WTC11 (cell line): Measurements from ENCODE around the gene KAT7. TPM values are rescaled to one million over a fixed set of nuclear protein-coding genes. Genes with fewer than 3 reads are reported as not detected.

ENCODE experiments used
- ATAC-seq: fragments of 200-7000 bp; cut with Tn5 transposase; 2 replicates; pipeline ENCODE4 v1.10.0; 2021; ENCODE audit warnings: mild to moderate bottlenecking, moderate library complexity
- CTCF ChIA-PET: fragments of 300-600 bp; sonication (Branson Sonifier 250); formaldehyde crosslinking; loops from one replicate; lab custom pipeline; 2021; ENCODE audit warnings: antibody characterized with exemption; lab: Charles Lee
- POLR2A ChIA-PET: fragments of 350-600 bp; sonication (Branson Sonifier 250); formaldehyde crosslinking; loops from one replicate; lab custom pipeline; 2021; ENCODE audit warnings: antibody characterized with exemption; lab: Charles Lee
- DNase-seq: peaks from one replicate; pipeline ENCODE4 v3.0.0; 2021; ENCODE audit warnings: low spot score
- H3K27ac Mint-ChIP-seq: 2 replicates; pipeline ENCODE4 v1.8.0; 2021; ENCODE audit warnings: mixed read lengths
- H3K27me3 Mint-ChIP-seq: 2 replicates; pipeline ENCODE4 v1.8.0; 2021; ENCODE audit warnings: low read depth, mild to moderate bottlenecking, moderate library complexity, mixed read lengths
- H3K36me3 Mint-ChIP-seq: 2 replicates; pipeline ENCODE4 v1.8.0; 2021; ENCODE audit warnings: mixed read lengths
- H3K4me1 Mint-ChIP-seq: 2 replicates; pipeline ENCODE4 v1.8.0; 2022; ENCODE audit warnings: mixed read lengths
- H3K4me3 Mint-ChIP-seq: 2 replicates; pipeline ENCODE4 v1.8.0; 2021; ENCODE audit warnings: mild to moderate bottlenecking, moderate library complexity, mixed read lengths
- H3K9me3 Mint-ChIP-seq: 2 replicates; pipeline ENCODE4 v1.8.0; 2021; ENCODE audit warnings: mixed read lengths
- AR ChIP-seq: fragments of 250-450 bp; sonication (Bioruptor Pico); IDR thresholded peaks from 2 replicates; pipeline ENCODE4 v1.9.0; 2021; ENCODE audit warnings: mild to moderate bottlenecking
- ARID4B ChIP-seq: sonication (generic); formaldehyde crosslinking; IDR thresholded peaks from 2 replicates; pipeline ENCODE4 v1.8.0; 2023; ENCODE audit warnings: missing genetic modification reagents, mild to moderate bottlenecking, borderline replicate concordance
- CTCF ChIP-seq: fragments of 200-600 bp; IDR thresholded peaks from 2 replicates; pipeline ENCODE4 v1.8.0; 2022; ENCODE audit warnings: antibody characterized with exemption
- E2F1 ChIP-seq: sonication (generic); formaldehyde crosslinking; IDR thresholded peaks from 2 replicates; pipeline ENCODE4 v1.8.0; 2022; ENCODE audit warnings: mild to moderate bottlenecking, missing genetic modification reagents
- EMX1 ChIP-seq: fragments of 250-450 bp; sonication (Bioruptor Pico); IDR thresholded peaks from 2 replicates; pipeline ENCODE4 v1.8.0; 2021; ENCODE audit warnings: mild to moderate bottlenecking
- NFE2L1 ChIP-seq: sonication (generic); formaldehyde crosslinking; IDR thresholded peaks from 2 replicates; pipeline ENCODE4 v1.8.1; 2023; ENCODE audit warnings: missing genetic modification reagents
- NR1H2 ChIP-seq: sonication (generic); formaldehyde crosslinking; IDR thresholded peaks from 2 replicates; pipeline ENCODE4 v1.9.0; 2021; ENCODE audit warnings: mild to moderate bottlenecking, moderate library complexity, missing genetic modification reagents
- PRDM15 ChIP-seq: sonication (generic); formaldehyde crosslinking; IDR thresholded peaks from 2 replicates; pipeline ENCODE4 v1.8.0; 2022; ENCODE audit warnings: missing genetic modification reagents
- STAT6 ChIP-seq: sonication (generic); formaldehyde crosslinking; conservative IDR thresholded peaks from 2 replicates; pipeline ENCODE4 v1.8.1; 2023; ENCODE audit warnings: mild to moderate bottlenecking, low read depth, missing genetic modification reagents, moderate library complexity
- ZNF219 ChIP-seq: sonication (generic); formaldehyde crosslinking; IDR thresholded peaks from 2 replicates; pipeline ENCODE4 v1.8.0; 2023; ENCODE audit warnings: missing genetic modification reagents, mild to moderate bottlenecking, borderline replicate concordance
- ZNF281 ChIP-seq: sonication (generic); formaldehyde crosslinking; IDR thresholded peaks from 2 replicates; pipeline ENCODE4 v1.8.0; 2023; ENCODE audit warnings: mild to moderate bottlenecking, missing genetic modification reagents
- total RNA-seq: library from RNA; stranded (reverse); gene quantifications from 3 replicates; pipeline ENCODE4 v1.2.3, GENCODE V29; 2021

The KAT7 gene
- total RNA-seq, 1 experiment from 2014 or later: 199 TPM

GRCh38 chr17:49850218-49850610 lies 61.7 kb downstream of the KAT7 start:
- H3K9me3 Mint-ChIP-seq: no peaks in the 10 kb centered on the region
- DNase-seq (no peak), ATAC-seq (no peak)
- TF ChIP-seq AR (CRISPR knock-in tag) (no peak), ZNF281 (CRISPR knock-in tag) (no peak)
- CTCF ChIA-PET: interaction anchor here (0.8 to 6.4 kb wide), 6 partner anchors 16 to 293 kb away, joined by 3 to 58 read pairs (median 4); partner anchors contain the start of genes DLX3 and FAM117A
- POLR2A ChIA-PET: interaction anchor here (0.6 kb wide), 1 partner anchor 285 kb away, joined by 3 read pairs; no protein-coding TSS in a partner anchor
- H3K27ac Mint-ChIP-seq: no peak overlapping the region
- peaks cover 8% of the 10 kb centered on the region; the same call in 1 of the 2 replicates for H3K36me3 Mint-ChIP-seq
- peak overlapping the region; percentile 83 for H3K4me3 Mint-ChIP-seq
- peaks cover 53% of the 10 kb centered on the region for H3K27me3 Mint-ChIP-seq
- H3K4me1 Mint-ChIP-seq: peaks cover 23% of the 10 kb centered on the region

- DNase-seq (no peak), ATAC-seq (peak; percentile 16)
- no peaks in the 10 kb centered on the region for H3K9me3 Mint-ChIP-seq
- peaks cover 54% of the 10 kb centered on the region for H3K27me3 Mint-ChIP-seq
- CTCF ChIA-PET: interaction anchor here (0.6 to 6.4 kb wide), 12 partner anchors 9 to 293 kb away, joined by 3 to 58 read pairs (median 4); partner anchors contain the start of genes DLX3, FAM117A and SLC35B1
- peaks cover 7% of the 10 kb centered on the region; the same call in 1 of the 2 replicates for H3K36me3 Mint-ChIP-seq
- H3K4me3 Mint-ChIP-seq: peak overlapping the region; percentile 83
- POLR2A ChIA-PET: interaction anchor here (1.4 kb wide), 1 partner anchor 142 kb away, joined by 5 read pairs; no protein-coding TSS in a partner anchor
- H3K4me1 Mint-ChIP-seq: peaks cover 23% of the 10 kb centered on the region
- H3K27ac Mint-ChIP-seq: 0 out of 2 replicates have a peak overlapping the region, but pooled peaks have one; percentile 26
- TF ChIP-seq E2F1 (no peak), STAT6 (CRISPR knock-in tag) (no peak), CTCF (no peak), PRDM15 (CRISPR knock-in tag) (no peak), EMX1 (CRISPR knock-in tag) (no peak), NR1H2 (CRISPR knock-in tag) (no peak), NFE2L1 (CRISPR knock-in tag) (no peak), ARID4B (CRISPR knock-in tag) (0 out of 2 replicates have a peak, but pooled peaks have one; percentile 55), ZNF219 (CRISPR knock-in tag) (no peak)
Observed at GRCh38 chr17:49850772-49851386, 62.4 kb downstream of the KAT7 start.
